Lung microvascular endothelial cell (primary cell): Measurements from ENCODE around the gene CLDN34. TPM values are rescaled to one million over a fixed set of nuclear protein-coding genes. Genes with fewer than 3 reads are reported as not detected.

Source experiments
- DNase-seq, 2 donors: peaks; one replicate each; pipeline versions ENCODE4 v3.0.0 to v3.0.0-alpha.2; 2010; ENCODE audit warnings: low read depth in 2 of 2
- total RNA-seq: library from RNA; depleted of rRNA; stranded (reverse); fragments of >200 nt; gene quantifications from 2 replicates; pipeline ENCODE4 v1.2.1, GENCODE V29; 2014

The CLDN34 gene
- total RNA-seq, 1 donor from 2014 or later, result 0.20 TPM

DNA sequence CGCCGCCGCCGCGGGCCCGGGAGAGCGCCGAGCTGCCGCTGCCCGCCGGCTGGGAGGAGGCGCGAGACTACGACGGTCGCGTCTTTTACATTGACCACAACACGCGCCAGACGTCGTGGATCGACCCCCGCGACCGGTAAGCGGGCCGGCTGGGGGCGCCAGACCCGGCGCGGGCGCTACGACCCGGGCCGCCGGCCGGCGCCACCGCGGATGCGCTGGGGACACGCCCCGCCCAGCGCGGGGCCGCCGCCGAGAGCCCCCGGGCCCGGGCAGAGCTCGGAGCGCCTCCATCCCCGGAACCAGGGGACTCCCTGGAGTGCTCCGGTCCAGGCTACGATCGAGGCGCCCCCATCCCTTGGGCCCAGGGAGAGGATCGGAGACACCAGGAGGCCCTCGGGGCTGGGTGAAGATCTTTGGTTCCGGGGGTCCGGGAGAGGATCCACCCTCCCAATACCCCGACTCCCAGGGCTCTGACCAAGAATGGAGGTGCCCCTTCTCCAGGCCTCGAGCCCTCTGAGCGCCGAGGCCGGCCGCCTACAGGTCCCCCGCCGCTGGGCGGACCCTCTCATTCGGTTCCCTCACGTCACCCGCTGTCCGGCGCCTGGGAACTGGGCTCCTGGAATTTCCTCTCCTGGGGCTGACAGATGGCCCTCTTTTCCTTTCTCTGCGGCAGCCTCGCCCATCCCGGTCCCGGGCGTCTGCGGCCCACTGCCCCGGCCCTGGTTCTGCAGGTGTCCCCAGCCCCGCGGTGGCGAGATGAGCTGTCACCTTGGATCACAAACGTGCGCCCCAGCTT is 48.8 kb downstream of the CLDN34 start:
- DNase-seq, result peak; percentile 62 to 63

DNA sequence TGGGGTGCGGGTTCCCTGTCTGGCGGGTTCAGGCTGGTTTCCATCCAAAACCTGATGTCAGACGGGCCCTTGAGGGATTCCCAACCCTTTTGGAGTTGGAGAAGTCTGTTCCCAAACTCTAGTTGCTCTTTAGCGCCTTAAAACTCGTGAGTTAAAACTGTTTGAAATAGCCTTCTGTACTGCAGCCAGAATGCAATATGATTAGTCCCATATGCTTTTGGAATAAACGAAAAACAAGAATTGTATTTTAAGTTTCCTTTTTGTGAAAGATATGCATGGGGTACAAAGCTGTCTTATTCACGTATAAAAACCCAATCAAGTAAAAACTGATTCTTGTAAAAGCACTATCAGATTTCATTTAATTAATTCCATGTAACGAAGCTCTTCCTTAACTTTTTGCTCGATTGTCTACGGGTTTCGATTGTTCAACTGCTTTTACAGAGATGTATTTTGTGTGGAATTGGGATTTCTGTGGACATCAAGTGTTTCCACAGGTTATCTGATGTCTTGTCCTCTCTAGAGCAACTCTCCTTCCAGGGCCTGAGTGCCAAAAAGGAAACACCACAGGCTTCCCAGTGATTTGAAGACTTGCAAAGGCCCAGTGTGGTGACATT is 49.5 kb downstream of the CLDN34 start:
- DNase-seq, result no peak

GRCh38 chrX:10017872-10018271 is 50.7 kb downstream of the CLDN34 start:
- DNase-seq, result peak; percentile 44 to 52

Other genes starting within 250 kb of the CLDN34 start
- 2.2 and 3.3 TPM in 2 replicates for gene GPR143, start 201.5 kb upstream of the CLDN34 start, total RNA-seq
- gene SHROOM2, start 180.9 kb upstream of the CLDN34 start, total RNA-seq, result 5.0 and 5.4 TPM in 2 replicates
- 5.0 and 6.9 TPM in 2 replicates for gene CLCN4, start 189.6 kb downstream of the CLDN34 start, total RNA-seq